Measurements from ENCODE around the gene LHPP.

LHPP gene

DNA sequence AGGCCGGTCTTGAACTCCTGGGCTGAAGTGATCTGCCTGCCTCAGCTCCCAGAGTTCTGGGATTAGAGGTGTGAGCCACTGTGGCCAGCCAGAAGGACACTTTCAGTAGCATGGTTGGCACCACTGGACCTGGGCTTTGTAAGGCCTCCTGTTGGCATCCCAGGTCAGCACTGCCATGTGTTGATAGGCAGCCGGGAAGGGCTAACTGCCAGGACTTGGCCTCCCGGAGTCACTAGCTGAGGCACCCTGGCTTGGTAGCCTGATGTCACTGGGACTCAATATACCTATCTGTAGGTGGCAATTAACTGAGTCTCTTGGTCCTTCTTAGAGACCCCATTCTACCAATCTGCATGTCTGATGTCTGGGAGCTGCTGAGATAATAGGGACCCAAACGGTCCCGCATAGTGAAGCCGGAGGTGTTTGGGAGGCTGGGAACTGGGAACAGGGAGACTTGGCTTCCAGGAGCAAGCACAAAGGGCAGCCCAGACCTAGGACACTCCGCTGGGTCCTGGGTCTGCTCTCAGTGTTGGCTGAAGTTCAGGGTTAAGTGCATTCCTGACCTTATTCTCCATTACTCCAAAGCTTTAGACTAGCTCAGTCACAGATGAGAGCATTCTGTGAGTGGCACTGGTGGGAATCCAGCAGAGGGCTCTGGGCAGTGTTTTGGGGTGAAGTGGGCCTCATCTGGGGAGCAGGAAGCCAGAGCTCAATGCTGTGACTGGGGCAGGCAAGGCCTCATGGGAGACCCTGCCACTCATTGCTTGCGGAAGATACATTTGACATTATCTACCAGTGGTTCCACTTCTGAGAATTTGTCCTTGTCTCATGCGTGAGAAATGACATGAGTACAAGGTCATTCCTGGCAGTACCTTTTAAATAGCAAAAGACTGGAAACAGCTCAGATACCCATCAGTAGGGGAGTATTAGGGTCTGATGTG lies 2.7 kb downstream of the LHPP start:
- no peak for TF ChIP-seq CTCF (IDR thresholded peaks at IDR 0.05; ENCODE audit: low read depth, low read length, missing control alignments)
- H3K27ac ChIP-seq, result no peak overlapping the region
- DNase-seq, result no peak
- no peaks in the 10 kb centered on the region for H3K36me3 ChIP-seq (replicated peaks)
- in situ Hi-C loops (cut with HindIII; ENCODE audit: low pct_ligation_motif_present, low sequenced_read_pairs), result no loop called here
- no peak overlapping the region for H3K4me3 ChIP-seq (ENCODE audit: low read depth, low read length)
- H3K27me3 ChIP-seq (replicated peaks), result no peaks in the 10 kb centered on the region

- TF ChIP-seq CTCF (IDR thresholded peaks at IDR 0.05; ENCODE audit: low read depth, low read length, missing control alignments), result no peak
- Histone ChIP-seq H3K27me3 (replicated peaks) (no peaks in the 10 kb centered on the region), H3K36me3 (replicated peaks) (no peaks in the 10 kb centered on the region), H3K27ac (no peak overlapping the region), H3K4me3 (ENCODE audit: low read depth, low read length) (no peak overlapping the region)
- in situ Hi-C loops (cut with HindIII; ENCODE audit: low pct_ligation_motif_present, low sequenced_read_pairs), result no loop called here
- no peak for DNase-seq
These were observed 3.6 kb downstream of the LHPP start for GRCh38 chr10:124465003-124465776.

DNA sequence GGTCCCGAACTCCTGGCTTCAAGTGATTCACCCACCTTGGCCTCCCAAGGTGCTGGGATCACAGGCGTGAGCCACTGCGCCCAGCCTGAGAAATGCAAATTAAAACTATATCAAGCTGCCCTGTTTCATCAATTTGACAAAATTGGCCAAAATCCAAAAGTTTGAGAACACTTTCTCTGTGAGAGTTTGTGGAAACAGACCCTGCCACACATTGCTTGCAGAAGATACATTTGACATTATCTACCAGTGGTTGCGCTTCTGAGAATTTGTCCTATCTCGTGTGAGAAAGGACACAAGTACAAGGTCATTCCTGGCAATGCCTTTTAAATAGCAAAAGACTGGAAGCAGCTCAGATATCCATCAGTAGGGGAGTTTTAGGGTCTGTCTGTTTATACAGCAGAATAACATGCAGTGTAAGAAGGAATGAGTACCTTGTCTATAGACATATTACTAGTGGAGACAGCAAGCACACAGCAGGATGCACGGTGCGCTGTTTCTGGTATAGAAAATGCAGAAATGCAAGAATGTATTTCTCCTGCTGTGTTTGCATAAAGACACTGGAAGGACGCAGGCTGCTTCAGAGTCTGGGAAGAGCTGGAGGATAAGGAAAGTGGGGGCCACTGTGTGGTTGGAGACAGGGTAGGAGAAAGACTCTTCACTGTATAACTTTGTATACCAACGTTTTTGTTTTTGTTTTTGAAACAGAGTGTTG lies 4.3 kb downstream of the LHPP start:
- no peak overlapping the region for H3K4me3 ChIP-seq (ENCODE audit: low read depth, low read length)
- TF ChIP-seq CTCF (IDR thresholded peaks at IDR 0.05; ENCODE audit: low read depth, low read length, missing control alignments), result no peak
- no peaks in the 10 kb centered on the region for H3K36me3 ChIP-seq (replicated peaks)
- H3K27ac ChIP-seq, result no peak overlapping the region
- in situ Hi-C loops (cut with HindIII; ENCODE audit: low pct_ligation_motif_present, low sequenced_read_pairs), result no loop called here
- no peaks in the 10 kb centered on the region for H3K27me3 ChIP-seq (replicated peaks)
- DNase-seq, result no peak

- TF ChIP-seq CTCF (IDR thresholded peaks at IDR 0.05; ENCODE audit: low read depth, low read length, missing control alignments), result no peak
- H3K36me3 ChIP-seq (replicated peaks), result no peaks in the 10 kb centered on the region
- DNase-seq, result no peak
- in situ Hi-C loops (cut with HindIII; ENCODE audit: low pct_ligation_motif_present, low sequenced_read_pairs), result no loop called here
- no peak overlapping the region for H3K27ac ChIP-seq
- H3K4me3 ChIP-seq (ENCODE audit: low read depth, low read length), result no peak overlapping the region
- H3K27me3 ChIP-seq (replicated peaks), result no peaks in the 10 kb centered on the region
These were observed 5.5 kb downstream of the LHPP start for GRCh38 chr10:124467165-124467564.

DNA sequence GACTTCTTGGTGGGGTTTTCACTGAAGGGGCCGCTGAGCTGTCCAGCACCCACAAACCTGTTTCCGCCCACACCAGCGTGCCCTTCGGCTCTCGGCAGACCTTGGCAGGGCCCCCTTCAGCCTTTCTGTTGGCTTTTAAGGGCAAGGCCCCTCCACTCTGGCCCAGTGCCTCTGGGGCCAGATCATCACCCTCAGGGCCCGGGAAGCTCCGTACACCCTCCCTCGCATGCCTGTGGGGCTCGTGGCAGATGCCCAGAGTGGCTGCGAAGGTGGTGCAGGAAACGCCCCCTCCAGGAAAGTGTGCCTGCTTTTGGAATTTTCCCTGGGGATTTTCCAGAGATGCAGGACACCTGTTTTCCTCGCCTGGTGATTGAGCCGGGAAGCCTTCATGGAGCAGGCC lies 7.0 kb downstream of the LHPP start:
- DNase-seq, result no peak

More for the DNA sequence above, 7.0 kb downstream of the LHPP start:
- no peak for TF ChIP-seq CTCF (IDR thresholded peaks at IDR 0.05; ENCODE audit: low read depth, low read length, missing control alignments)
- H3K36me3 ChIP-seq (replicated peaks), result no peaks in the 10 kb centered on the region
- H3K4me3 ChIP-seq (ENCODE audit: low read depth, low read length), result no peak overlapping the region
- in situ Hi-C loops (cut with HindIII; ENCODE audit: low pct_ligation_motif_present, low sequenced_read_pairs), result no loop called here
- H3K27me3 ChIP-seq (replicated peaks), result no peaks in the 10 kb centered on the region
- no peak overlapping the region for H3K27ac ChIP-seq
